GM12878 (cell line): Measurements from ENCODE around the gene MYO6. TPM values are rescaled to one million over a fixed set of nuclear protein-coding genes. Genes with fewer than 3 reads are reported as not detected.

Experiments
- ATAC-seq: fragments of 200-7000 bp; cut with Tn5 transposase; 3 replicates; pipeline ENCODE4 v1.9.1; 2020; ENCODE audit warnings: mild to moderate bottlenecking, moderate library complexity
- BruUV-seq: library from RNA; stranded (reverse); fragments of 400-500 nt; replicated peaks from 2 replicates; lab custom pipeline; 2021; lab: Mats Ljungman, UMichigan
- CTCF ChIA-PET: fragments of 300-600 bp; sonication (Branson Sonifier 250); formaldehyde crosslinking; extraction: SDS; loops from one replicate; lab custom pipeline; 2021; ENCODE audit warnings: inconsistent platforms; lab: Yijun Ruan, JAX
- POLR2A ChIA-PET: fragments of 350-600 bp; formaldehyde crosslinking; extraction: SDS; loops from one replicate; lab custom pipeline; 2021; ENCODE audit warnings: inconsistent platforms; lab: Charles Lee
- RAD21 ChIA-PET: fragments of 300-600 bp; sonication (Branson Sonifier 250); formaldehyde crosslinking; loops from one replicate; lab custom pipeline; 2023; ENCODE audit warnings: antibody characterized with exemption; ENCODE audit not compliant: unreplicated experiment; lab: Charles Lee
- SMC1A ChIA-PET: fragments of 300-600 bp; sonication (Branson Sonifier 250); formaldehyde crosslinking; loops from one replicate; lab custom pipeline; 2023; ENCODE audit not compliant: unreplicated experiment, uncharacterized antibody; lab: Charles Lee
- DNase-seq: peaks from one replicate; pipeline ENCODE4 v3.0.0-alpha.2; 2011; ENCODE audit warnings: low read depth, low spot score
- FAIRE-seq: peaks from 3 replicates; lab custom pipeline; 2011; peaks lifted over from hg19 to GRCh38; lab: Jason Lieb, UNC
- H2AFZ ChIP-seq: 2 replicates; pipeline ENCODE4 v1.6.0; 2011; ENCODE audit warnings: low read depth, low read length, control low read depth; ENCODE audit not compliant: control insufficient read depth
- H3K27ac ChIP-seq: 2 replicates; pipeline ENCODE4 v1.5.1; 2011; ENCODE audit warnings: control low read depth; ENCODE audit not compliant: control insufficient read depth, insufficient read depth
- H3K27me3 ChIP-seq, 2 experiments: replicated peaks in 1 of 2; 2 replicates each; pipeline versions ENCODE4 v1.6.0 to v1.6.1; 2011; ENCODE audit warnings: low read length in 1 of 2; ENCODE audit not compliant: control insufficient read depth in 2 of 2, insufficient read depth in 2 of 2
- H3K36me3 ChIP-seq, 2 experiments: 2 replicates each; pipeline ENCODE4 v1.5.1; 2011; ENCODE audit warnings: low read length in 1 of 2; ENCODE audit not compliant: control insufficient read depth in 2 of 2, insufficient read depth in 2 of 2
- H3K4me1 ChIP-seq: 2 replicates; pipeline ENCODE4 v1.6.1; 2011; ENCODE audit warnings: mild to moderate bottlenecking, low read length, moderate library complexity, mixed read lengths; ENCODE audit not compliant: control insufficient read depth, insufficient read depth
- H3K4me2 ChIP-seq: 2 replicates; pipeline ENCODE4 v1.6.0; 2011; ENCODE audit warnings: control low read depth; ENCODE audit not compliant: control insufficient read depth, insufficient read depth
- H3K4me3 ChIP-seq: fragments of 200-600 bp; sonication (generic); 2 replicates; pipeline ENCODE4 v1.5.1; 2016
- H3K79me2 ChIP-seq: 2 replicates; pipeline ENCODE4 v1.6.0; 2011; ENCODE audit warnings: low read length; ENCODE audit not compliant: control insufficient read depth, insufficient read depth
- H3K9ac ChIP-seq: 2 replicates; pipeline ENCODE4 v1.8.0; 2011; ENCODE audit warnings: low read length, control low read depth, mixed read lengths; ENCODE audit not compliant: control insufficient read depth, insufficient read depth
- H3K9me3 ChIP-seq: replicated peaks from 3 replicates; pipeline ENCODE4 v1.5.1; 2011; ENCODE audit warnings: mild to moderate bottlenecking, low read length; ENCODE audit not compliant: control insufficient read depth, insufficient read depth
- H4K20me1 ChIP-seq: 2 replicates; pipeline ENCODE4 v1.6.0; 2011; ENCODE audit not compliant: control insufficient read depth, insufficient read depth
- CEBPZ ChIP-seq: fragments of 150-350 bp; IDR thresholded peaks from 2 replicates; pipeline ENCODE4 v1.6.1; 2016; ENCODE audit warnings: low read depth, low read length
- HSF1 ChIP-seq: fragments of 150-350 bp; IDR thresholded peaks from 2 replicates; pipeline ENCODE4 v1.6.1; 2014; ENCODE audit warnings: mild to moderate bottlenecking, low read depth, low read length
- IRF5 ChIP-seq: fragments of 450-650 bp; IDR thresholded peaks from 2 replicates; pipeline ENCODE4 v1.6.1; 2017; ENCODE audit warnings: borderline replicate concordance
- MEF2B ChIP-seq: fragments of 450-650 bp; IDR thresholded peaks from 2 replicates; pipeline ENCODE4 v1.6.1; 2018; ENCODE audit warnings: mild to moderate bottlenecking, moderate library complexity; ENCODE audit not compliant: partially characterized antibody, poor library complexity, severe bottlenecking
- NKRF ChIP-seq: fragments of 450-650 bp; conservative IDR thresholded peaks from 2 replicates; pipeline ENCODE4 v1.6.1; 2017; ENCODE audit warnings: mild to moderate bottlenecking, moderate library complexity
- POU2F2 ChIP-seq: IDR thresholded peaks from 3 replicates; pipeline ENCODE4 v1.6.1; 2011; ENCODE audit warnings: low read depth, mild to moderate bottlenecking, low read length, borderline replicate concordance
- ZBTB4 ChIP-seq: fragments of 450-650 bp; formaldehyde crosslinking; IDR thresholded peaks from 2 replicates; pipeline ENCODE4 v1.4.0; 2022; ENCODE audit warnings: mild to moderate bottlenecking, moderate library complexity
- WGBS: methylation state at CpG from one replicate; pipeline ENCODE4 v1.1.6; 2016; ENCODE audit warnings: low lambda C conversion rate; ENCODE audit not compliant: insufficient replicate concordance, insufficient coverage; ENCODE audit errors: missing lambda C conversion rate; 5-methylcytosine and 5-hydroxymethylcytosine counted together
- in situ Hi-C: fragments of 300-500 bp; cut with MboI; formaldehyde crosslinking; loops from 9 replicates; pipeline ENCODE4 v1.14.3; 2018; ENCODE audit warnings: mixed read lengths
- intact Hi-C: fragments of 100-400 bp; cut with micrococcal nuclease; formaldehyde crosslinking; loops from one replicate; pipeline ENCODE4 v1.14.2; 2022; ENCODE audit not compliant: unreplicated experiment
- polyA plus RNA-seq, 11 experiments: library from polyadenylated mRNA; depleted of rRNA in 4 of 11; unstranded in 6 of 11; stranded (reverse) in 5 of 11; fragments of >200 nt; fragmentation: Nextera tagmentation in 4 of 11; fragmentation: Illumina TruSeq in 1 of 11; extraction: Ambion mirVana in 4 of 11; extraction: Trizol in 1 of 11; gene quantifications; 1 replicate in 1 of 11; 2 replicates in 10 of 11; pipeline versions ENCODE4 v1.2.1 to v1.2.3, GENCODE V29; 2011 to 2016; ENCODE audit warnings: inconsistent platforms in 2 of 11, missing spikeins in 2 of 11, low read depth in 1 of 11
- total RNA-seq, 4 experiments: library from RNA; depleted of rRNA in 3 of 4; stranded (reverse); fragments of >200 nt in 3 of 4; fragmentation: Illumina TruSeq in 1 of 4; extraction: Trizol in 1 of 4; gene quantifications; 2 replicates each; pipeline versions ENCODE4 v1.2.1 to v1.2.3, GENCODE V29; 2013 to 2021

The MYO6 gene
- total and polyA plus RNA-seq, 10 of the 15 experiments (the other 5 are each of a cell fraction or from before 2014, with no cell fraction given) = 7.9 to 30.4 (median 16.8) TPM

GRCh38 chr6:75848274-75848673 is 99.2 kb downstream of the MYO6 start:
- no peaks in the 10 kb centered on the region for H3K9me3 ChIP-seq
- RAD21 ChIA-PET = no interaction called here
- no peak overlapping the region for H2AFZ ChIP-seq
- H3K79me2 ChIP-seq = no peaks in the 10 kb centered on the region
- no peak overlapping the region for H3K4me2 ChIP-seq
- no peaks in the 10 kb centered on the region for H3K27me3 ChIP-seq
- intact Hi-C loops = no loop called here
- WGBS = 72% methylated on average over 4 of the region's 4 CpGs
- SMC1A ChIA-PET = no interaction called here
- no peak for FAIRE-seq
- no peak overlapping the region for H3K4me3 ChIP-seq
- BruUV-seq = no TSS peak
- no peaks in the 10 kb centered on the region for H3K4me1 ChIP-seq
- POLR2A ChIA-PET = no interaction called here
- CTCF ChIA-PET = interaction anchor here (1.7 kb wide), 1 partner anchor 45 kb away, joined by 5 read pairs; no protein-coding TSS in a partner anchor
- DNase-seq = no peak
- no peak overlapping the region for H3K27ac ChIP-seq
- in situ Hi-C loops = no loop called here
- no peaks in the 10 kb centered on the region for H4K20me1 ChIP-seq
- no peak overlapping the region for H3K9ac ChIP-seq
- no peaks in the 10 kb centered on the region for H3K36me3 ChIP-seq
- ATAC-seq = no peak
- no peak for TF ChIP-seq HSF1
- TF ChIP-seq ZBTB4 = no peak
- no peak for TF ChIP-seq IRF5
- TF ChIP-seq NKRF = no peak
- TF ChIP-seq MEF2B = no peak
- TF ChIP-seq CEBPZ = no peak
- no peak for TF ChIP-seq POU2F2
